K562 (cell line): ENCODE results near the gene GLIPR2. TPM values are rescaled to one million over a fixed set of nuclear protein-coding genes. Genes with fewer than 3 reads are reported as not detected.

Source experiments
- CAMTA2 ChIP-seq: fragments of 250-450 bp; sonication (Bioruptor Pico); conservative IDR thresholded peaks from 2 replicates; pipeline ENCODE4 v1.5.1; 2022
- CCAR2 ChIP-seq: fragments of 200-400 bp; formaldehyde crosslinking; IDR thresholded peaks from 2 replicates; pipeline ENCODE4 v1.6.1; 2017; ENCODE audit warnings: mild to moderate bottlenecking, low read depth, low read length
- ZNF395 ChIP-seq: fragments of 200-800 bp; sonication (Bioruptor generic); IDR thresholded peaks from 2 replicates; pipeline ENCODE4 v1.6.1; 2017; ENCODE audit warnings: missing genetic modification characterization, missing compliant biosample characterization
- polyA plus RNA-seq, 8 experiments: library from polyadenylated mRNA; depleted of rRNA in 4 of 8; stranded (reverse) in 5 of 8; unstranded in 3 of 8; fragments of >200 nt; fragmentation: Nextera tagmentation in 2 of 8; fragmentation: Illumina TruSeq in 1 of 8; extraction: Ambion mirVana in 2 of 8; extraction: Trizol in 1 of 8; gene quantifications; 2 replicates each; pipeline versions ENCODE4 v1.2.1 to v1.2.3, GENCODE V29; 2011 to 2014; ENCODE audit warnings: inconsistent platforms in 1 of 8, missing spikeins in 1 of 8
- total RNA-seq, 7 experiments: library from RNA; depleted of rRNA in 6 of 7; stranded (reverse); fragments of >200 nt in 6 of 7; fragmentation: Illumina TruSeq in 2 of 7; extraction: Trizol in 2 of 7; gene quantifications; 2 replicates each; pipeline versions ENCODE4 v1.2.1 to v1.2.3, GENCODE V29; 2011 to 2021; ENCODE audit warnings: low replicate concordance in 1 of 7

GLIPR2 gene
- total and polyA plus RNA-seq, 9 of the 15 experiments (the other 6 are each of a cell fraction or from before 2014, with no cell fraction given), result 1.4 to 8.8 (median 2.9) TPM

GRCh38 chr9:36213387-36213786 is 76.9 kb downstream of the GLIPR2 start (continued):
- no peak for TF ChIP-seq CAMTA2 (CRISPR knock-in tag)
- TF ChIP-seq ZNF395 (CRISPR knock-in tag), result no peak
- no peak for TF ChIP-seq CCAR2
- TF ChIP-seq, all 486 proteins: peak for 0

Other genes starting within 250 kb of the GLIPR2 start
- not detected in 2 replicates for gene HRCT1, start 230.5 kb upstream of the GLIPR2 start, total RNA-seq (2014; rRNA removed)
- gene HRCT1, start 230.5 kb upstream of the GLIPR2 start, total RNA-seq (2014; rRNA removed; fragmentation: Illumina TruSeq; extraction: Trizol), result not detected in 2 replicates
- not detected in 2 replicates for gene HRCT1, start 230.5 kb upstream of the GLIPR2 start, total RNA-seq (2015; rRNA removed; fragmentation: Illumina TruSeq; extraction: Trizol)
- not detected in 2 replicates for gene HRCT1, start 230.5 kb upstream of the GLIPR2 start, total RNA-seq (2021)
- gene HRCT1, start 230.5 kb upstream of the GLIPR2 start, polyA plus RNA-seq (2011; rRNA removed), result 0.08 and 0.40 TPM in 2 replicates
- not detected in 2 replicates for gene HRCT1, start 230.5 kb upstream of the GLIPR2 start, polyA plus RNA-seq (2014; fragmentation: Illumina TruSeq; extraction: Trizol)
- not detected for gene HRCT1, start 230.5 kb upstream of the GLIPR2 start, polyA plus RNA-seq (2014; fragmentation: Nextera tagmentation; extraction: Ambion mirVana)
- not detected in 2 replicates for gene HRCT1, start 230.5 kb upstream of the GLIPR2 start, polyA plus RNA-seq (2014; rRNA removed)
- not detected in 2 replicates for gene SPAAR, start 227.2 kb upstream of the GLIPR2 start, total RNA-seq (2014; rRNA removed)
- not detected in 2 replicates for gene SPAAR, start 227.2 kb upstream of the GLIPR2 start, total RNA-seq (2014; rRNA removed; fragmentation: Illumina TruSeq; extraction: Trizol)
- not detected in 2 replicates for gene SPAAR, start 227.2 kb upstream of the GLIPR2 start, total RNA-seq (2015; rRNA removed; fragmentation: Illumina TruSeq; extraction: Trizol)
- gene SPAAR, start 227.2 kb upstream of the GLIPR2 start, total RNA-seq (2021), result not detected in 2 replicates
- not detected in 2 replicates for gene SPAAR, start 227.2 kb upstream of the GLIPR2 start, polyA plus RNA-seq (2011; rRNA removed)
- gene SPAAR, start 227.2 kb upstream of the GLIPR2 start, polyA plus RNA-seq (2014; fragmentation: Illumina TruSeq; extraction: Trizol), result not detected in 2 replicates
- gene SPAAR, start 227.2 kb upstream of the GLIPR2 start, polyA plus RNA-seq (2014; fragmentation: Nextera tagmentation; extraction: Ambion mirVana), result not detected
- gene SPAAR, start 227.2 kb upstream of the GLIPR2 start, polyA plus RNA-seq (2014; rRNA removed), result not detected in 2 replicates
- gene OR2S2, start 178.6 kb upstream of the GLIPR2 start, total RNA-seq (2014; rRNA removed), result not detected in 2 replicates
- not detected in 2 replicates for gene OR2S2, start 178.6 kb upstream of the GLIPR2 start, total RNA-seq (2014; rRNA removed; fragmentation: Illumina TruSeq; extraction: Trizol)
- not detected in 2 replicates for gene OR2S2, start 178.6 kb upstream of the GLIPR2 start, total RNA-seq (2015; rRNA removed; fragmentation: Illumina TruSeq; extraction: Trizol)
- gene OR2S2, start 178.6 kb upstream of the GLIPR2 start, total RNA-seq (2021), result not detected in 2 replicates
- gene OR2S2, start 178.6 kb upstream of the GLIPR2 start, polyA plus RNA-seq (2011; rRNA removed), result not detected in 2 replicates
- gene OR2S2, start 178.6 kb upstream of the GLIPR2 start, polyA plus RNA-seq (2014; fragmentation: Illumina TruSeq; extraction: Trizol), result not detected in 2 replicates
- gene OR2S2, start 178.6 kb upstream of the GLIPR2 start, polyA plus RNA-seq (2014; fragmentation: Nextera tagmentation; extraction: Ambion mirVana), result not detected
- gene OR2S2, start 178.6 kb upstream of the GLIPR2 start, polyA plus RNA-seq (2014; rRNA removed), result not detected in 2 replicates
- 0.36 TPM in 1 of 2 replicates, not detected in the other for gene RECK, start 99.8 kb upstream of the GLIPR2 start, total RNA-seq (2014; rRNA removed)
- gene RECK, start 99.8 kb upstream of the GLIPR2 start, total RNA-seq (2014; rRNA removed; fragmentation: Illumina TruSeq; extraction: Trizol), result 0.06 and 0.22 TPM in 2 replicates
- gene RECK, start 99.8 kb upstream of the GLIPR2 start, total RNA-seq (2015; rRNA removed; fragmentation: Illumina TruSeq; extraction: Trizol), result 0.04 and 0.08 TPM in 2 replicates
- gene RECK, start 99.8 kb upstream of the GLIPR2 start, total RNA-seq (2021), result 0.11 and 0.34 TPM in 2 replicates
- 0.08 and 0.33 TPM in 2 replicates for gene RECK, start 99.8 kb upstream of the GLIPR2 start, polyA plus RNA-seq (2011; rRNA removed)
- 0.11 and 0.16 TPM in 2 replicates for gene RECK, start 99.8 kb upstream of the GLIPR2 start, polyA plus RNA-seq (2014; fragmentation: Illumina TruSeq; extraction: Trizol)
- gene RECK, start 99.8 kb upstream of the GLIPR2 start, polyA plus RNA-seq (2014; fragmentation: Nextera tagmentation; extraction: Ambion mirVana), result under 1 TPM; 0.06 to 0.07 TPM
- 0.19 and 0.66 TPM in 2 replicates for gene RECK, start 99.8 kb upstream of the GLIPR2 start, polyA plus RNA-seq (2014; rRNA removed)
- not detected in 2 replicates for gene CCIN, start 32.7 kb downstream of the GLIPR2 start, total RNA-seq (2014; rRNA removed)
- gene CCIN, start 32.7 kb downstream of the GLIPR2 start, total RNA-seq (2014; rRNA removed; fragmentation: Illumina TruSeq; extraction: Trizol), result not detected in 2 replicates
- not detected in 2 replicates for gene CCIN, start 32.7 kb downstream of the GLIPR2 start, total RNA-seq (2015; rRNA removed; fragmentation: Illumina TruSeq; extraction: Trizol)
- not detected in 2 replicates for gene CCIN, start 32.7 kb downstream of the GLIPR2 start, total RNA-seq (2021)
- not detected in 2 replicates for gene CCIN, start 32.7 kb downstream of the GLIPR2 start, polyA plus RNA-seq (2011; rRNA removed)
- not detected in 2 replicates for gene CCIN, start 32.7 kb downstream of the GLIPR2 start, polyA plus RNA-seq (2014; fragmentation: Illumina TruSeq; extraction: Trizol)
- gene CCIN, start 32.7 kb downstream of the GLIPR2 start, polyA plus RNA-seq (2014; fragmentation: Nextera tagmentation; extraction: Ambion mirVana), result not detected
- gene CCIN, start 32.7 kb downstream of the GLIPR2 start, polyA plus RNA-seq (2014; rRNA removed), result not detected in 2 replicates
- gene CLTA, start 54.2 kb downstream of the GLIPR2 start, total RNA-seq (2014; rRNA removed), result 186 and 196 TPM in 2 replicates
- 129 and 131 TPM in 2 replicates for gene CLTA, start 54.2 kb downstream of the GLIPR2 start, total RNA-seq (2014; rRNA removed; fragmentation: Illumina TruSeq; extraction: Trizol)
- 156 and 161 TPM in 2 replicates for gene CLTA, start 54.2 kb downstream of the GLIPR2 start, total RNA-seq (2015; rRNA removed; fragmentation: Illumina TruSeq; extraction: Trizol)
- gene CLTA, start 54.2 kb downstream of the GLIPR2 start, total RNA-seq (2021), result 140 and 144 TPM in 2 replicates
- gene CLTA, start 54.2 kb downstream of the GLIPR2 start, polyA plus RNA-seq (2011; rRNA removed), result 104 and 137 TPM in 2 replicates
- 144 and 156 TPM in 2 replicates for gene CLTA, start 54.2 kb downstream of the GLIPR2 start, polyA plus RNA-seq (2014; fragmentation: Illumina TruSeq; extraction: Trizol)
- gene CLTA, start 54.2 kb downstream of the GLIPR2 start, polyA plus RNA-seq (2014; fragmentation: Nextera tagmentation; extraction: Ambion mirVana), result 10 to 100 TPM; 37.8 to 39.6 TPM
- gene CLTA, start 54.2 kb downstream of the GLIPR2 start, polyA plus RNA-seq (2014; rRNA removed), result 206 and 219 TPM in 2 replicates
- gene GNE, start 121.7 kb downstream of the GLIPR2 start, total RNA-seq (2014; rRNA removed), result 12.0 and 13.3 TPM in 2 replicates
- 15.4 TPM in 2 replicates for gene GNE, start 121.7 kb downstream of the GLIPR2 start, total RNA-seq (2014; rRNA removed; fragmentation: Illumina TruSeq; extraction: Trizol)
- gene GNE, start 121.7 kb downstream of the GLIPR2 start, total RNA-seq (2015; rRNA removed; fragmentation: Illumina TruSeq; extraction: Trizol), result 10.3 and 11.6 TPM in 2 replicates
- 12.8 and 13.8 TPM in 2 replicates for gene GNE, start 121.7 kb downstream of the GLIPR2 start, total RNA-seq (2021)
- gene GNE, start 121.7 kb downstream of the GLIPR2 start, polyA plus RNA-seq (2011; rRNA removed), result 15.9 and 18.6 TPM in 2 replicates
- gene GNE, start 121.7 kb downstream of the GLIPR2 start, polyA plus RNA-seq (2014; fragmentation: Illumina TruSeq; extraction: Trizol), result 13.7 and 14.2 TPM in 2 replicates
- gene GNE, start 121.7 kb downstream of the GLIPR2 start, polyA plus RNA-seq (2014; fragmentation: Nextera tagmentation; extraction: Ambion mirVana), result 1 to 10 TPM; 5.1 to 6.3 TPM
- gene GNE, start 121.7 kb downstream of the GLIPR2 start, polyA plus RNA-seq (2014; rRNA removed), result 9.3 and 11.5 TPM in 2 replicates